Skeletal muscle tissue (tissue), 4 donors: Measurements from ENCODE around the gene KTI12. TPM values are rescaled to one million over a fixed set of nuclear protein-coding genes. Genes with fewer than 3 reads are reported as not detected.
"Not testable (repeated sequence)": the region's sequence is repeated elsewhere in the genome, so short reads cannot be mapped to it uniquely, and the experiment has no call there.

Source experiments
- H3K27ac ChIP-seq: one replicate; pipeline ENCODE4 v1.7.0; 2013; ENCODE audit warnings: mild to moderate bottlenecking, low read depth, low read length, inconsistent platforms
- H3K27me3 ChIP-seq, 3 donors: one replicate each; pipeline ENCODE4 v1.7.0; 2013; ENCODE audit warnings: low read length in 3 of 3; ENCODE audit not compliant: control insufficient read depth in 3 of 3, insufficient read depth in 3 of 3
- H3K36me3 ChIP-seq, 3 donors: one replicate each; pipeline ENCODE4 v1.7.0; 2013; ENCODE audit warnings: low read length in 3 of 3; ENCODE audit not compliant: control insufficient read depth in 3 of 3, insufficient read depth in 3 of 3
- H3K4me1 ChIP-seq, 3 donors: one replicate each; pipeline ENCODE4 v1.7.0; 2013; ENCODE audit warnings: low read length in 3 of 3, mild to moderate bottlenecking in 3 of 3; ENCODE audit not compliant: control insufficient read depth in 3 of 3, insufficient read depth in 3 of 3
- H3K4me3 ChIP-seq, 3 donors: one replicate each; pipeline ENCODE4 v1.7.0; 2013; ENCODE audit warnings: low read length in 3 of 3
- H3K9ac ChIP-seq, 3 donors: one replicate each; pipeline ENCODE4 v1.7.0; 2013; ENCODE audit warnings: low read length in 3 of 3, mild to moderate bottlenecking in 3 of 3, moderate library complexity in 2 of 3, low read depth in 1 of 3
- H3K9me3 ChIP-seq, 3 donors: one replicate each; pipeline ENCODE4 v1.7.0; 2013; ENCODE audit warnings: low read length in 3 of 3; ENCODE audit not compliant: control insufficient read depth in 3 of 3
- total RNA-seq: library from RNA; depleted of rRNA; stranded (reverse); fragments of >200 nt; gene quantifications from one replicate; pipeline ENCODE4 v1.2.3, GENCODE V29; 2014
- donor health status: Osteomylitis.

The KTI12 gene
- total RNA-seq, 1 donor from 2014 or later = 5.7 TPM

- Histone ChIP-seq H3K27me3 (no peaks in the 10 kb centered on the region), H3K9me3 (no peaks in the 10 kb centered on the region), H3K9ac (no peak overlapping the region), H3K27ac (no peak overlapping the region), H3K36me3 (peaks cover 15 to 43% (median 40%) of the 10 kb centered on the region in 3 donors), H3K4me1 (no peaks in the 10 kb centered on the region), H3K4me3 (no peak overlapping the region)
These were observed 11.5 kb downstream of the KTI12 start for GRCh38 chr1:52022133-52022532.

- no peaks in the 10 kb centered on the region for H3K9me3 ChIP-seq
- no peak overlapping the region for H3K9ac ChIP-seq
- H3K36me3 ChIP-seq = no peaks in the 10 kb centered on the region
- no peak overlapping the region for H3K27ac ChIP-seq
- no peaks in the 10 kb centered on the region for H3K4me1 ChIP-seq
- peaks cover 7 to 17% (median 9%) of the 10 kb centered on the region in 3 donors for H3K27me3 ChIP-seq
- H3K4me3 ChIP-seq = no peak overlapping the region
These were observed 25.4 kb downstream of the KTI12 start for GRCh38 chr1:52008071-52008809.

GRCh38 chr1:52007215-52008002, 26.2 kb downstream of the KTI12 start:
- Histone ChIP-seq H3K4me3 (no peak overlapping the region), H3K4me1 (no peaks in the 10 kb centered on the region), H3K36me3 (no peaks in the 10 kb centered on the region), H3K27ac (no peak overlapping the region), H3K27me3 (peaks cover 7 to 17% (median 11%) of the 10 kb centered on the region in 3 donors), H3K9me3 (no peaks in the 10 kb centered on the region), H3K9ac (no peak overlapping the region)

- H3K27me3 ChIP-seq = peaks cover 7 to 17% (median 11%) of the 10 kb centered on the region in 3 donors
- not testable (repeated sequence) for H3K36me3 ChIP-seq, H3K9ac ChIP-seq, H3K9me3 ChIP-seq, H3K4me1 ChIP-seq, H3K4me3 ChIP-seq, H3K27ac ChIP-seq
These were observed 27.5 kb downstream of the KTI12 start for GRCh38 chr1:52006081-52006553.

- H3K27me3 ChIP-seq = peaks cover 7 to 17% (median 11%) of the 10 kb centered on the region in 3 donors
These were observed 28.1 kb downstream of the KTI12 start for GRCh38 chr1:52005548-52005947.

GRCh38 chr1:52003877-52004276, 29.7 kb downstream of the KTI12 start:
- Histone ChIP-seq H3K36me3 (no peaks in the 10 kb centered on the region), H3K4me1 (no peaks in the 10 kb centered on the region), H3K27ac (no peak overlapping the region), H3K4me3 (no peak overlapping the region), H3K9me3 (no peaks in the 10 kb centered on the region), H3K27me3 (peaks cover 7 to 17% (median 11%) of the 10 kb centered on the region in 3 donors), H3K9ac (no peak overlapping the region)

More at GRCh38 chr1:52005548-52005947, 28.1 kb downstream of the KTI12 start:
- H3K4me3 ChIP-seq, H3K36me3 ChIP-seq, H3K27ac ChIP-seq, H3K4me1 ChIP-seq, H3K9me3 ChIP-seq, H3K9ac ChIP-seq: not testable (repeated sequence)

- no peaks in the 10 kb centered on the region for H3K9me3 ChIP-seq
- H3K27me3 ChIP-seq = peaks cover 7 to 17% (median 11%) of the 10 kb centered on the region in 3 donors
- H3K4me3 ChIP-seq = no peak overlapping the region
These were observed 31.3 kb downstream of the KTI12 start for GRCh38 chr1:52002038-52002917.

GRCh38 chr1:51998701-51999100, 34.9 kb downstream of the KTI12 start:
- Histone ChIP-seq H3K36me3 (no peaks in the 10 kb centered on the region), H3K27me3 (peaks cover 3 to 6% (median 6%) of the 10 kb centered on the region in 3 donors), H3K9ac (no peak overlapping the region), H3K4me1 (no peaks in the 10 kb centered on the region), H3K4me3 (no peak overlapping the region), H3K27ac (no peak overlapping the region), H3K9me3 (no peaks in the 10 kb centered on the region)

More at GRCh38 chr1:52002038-52002917, 31.3 kb downstream of the KTI12 start:
- Histone ChIP-seq H3K4me1 (no peaks in the 10 kb centered on the region), H3K36me3 (no peaks in the 10 kb centered on the region), H3K9ac (no peak overlapping the region), H3K27ac (no peak overlapping the region)

GRCh38 chr1:51997974-51998382, 35.6 kb downstream of the KTI12 start:
- H3K27me3 ChIP-seq = peaks cover 6 to 10% (median 8%) of the 10 kb centered on the region in 3 donors
- no peaks in the 10 kb centered on the region for H3K4me1 ChIP-seq

More at GRCh38 chr1:51997974-51998382, 35.6 kb downstream of the KTI12 start:
- Histone ChIP-seq H3K4me3 (no peak overlapping the region), H3K9me3 (no peaks in the 10 kb centered on the region), H3K36me3 (no peaks in the 10 kb centered on the region), H3K9ac (no peak overlapping the region), H3K27ac (no peak overlapping the region)
